SK-N-SH (cell line): Measurements from ENCODE around the gene SGTB.

ENCODE experiments used
- CTCF ChIP-seq: fragments of 200-600 bp; sonication (generic); IDR thresholded peaks from 2 replicates; pipeline ENCODE4 v1.6.1; 2017; ENCODE audit warnings: antibody characterized with exemption, mild to moderate bottlenecking, moderate library complexity
- ELF1 ChIP-seq: IDR thresholded peaks from 2 replicates; pipeline ENCODE4 v1.4.0; 2012
- EP300 ChIP-seq, 2 experiments: IDR thresholded peaks; 2 replicates each; pipeline versions ENCODE4 v1.4.0 to v1.6.1; 2012; ENCODE audit warnings: borderline replicate concordance in 1 of 2, low read depth in 1 of 2, low read length in 1 of 2
- EZH2phosphoT487 ChIP-seq: fragments of 200-600 bp; sonication (generic); IDR thresholded peaks from 2 replicates; pipeline ENCODE4 v1.6.1; 2017; ENCODE audit warnings: low read depth, mixed run types, mild to moderate bottlenecking, antibody characterized with exemption, moderate library complexity, borderline replicate concordance
- GATA2 ChIP-seq: sonication (generic); formaldehyde crosslinking; IDR thresholded peaks from 2 replicates; pipeline ENCODE4 v1.5.0; 2020; ENCODE audit warnings: mild to moderate bottlenecking, missing genetic modification reagents
- MXI1 ChIP-seq: IDR thresholded peaks from 2 replicates; pipeline ENCODE4 v1.6.1; 2012; ENCODE audit warnings: mild to moderate bottlenecking, low read depth, low read length, improper control_type of control experiment
- NRF1 ChIP-seq: IDR thresholded peaks from 2 replicates; pipeline ENCODE4 v1.6.1; 2012; ENCODE audit warnings: low read depth, mild to moderate bottlenecking, low read length
- POLR2AphosphoS5 ChIP-seq: IDR thresholded peaks from 2 replicates; pipeline ENCODE4 v1.6.1; 2012; ENCODE audit warnings: low read depth, low read length
- REST ChIP-seq: IDR thresholded peaks from 2 replicates; pipeline ENCODE4 v1.6.1; 2012; ENCODE audit warnings: mild to moderate bottlenecking, low read depth, low read length, moderate library complexity
- SMC3 ChIP-seq: IDR thresholded peaks from 2 replicates; pipeline ENCODE4 v1.6.1; 2012; ENCODE audit warnings: low read depth, low read length, improper control_type of control experiment
- TAF1 ChIP-seq: IDR thresholded peaks from 2 replicates; pipeline ENCODE4 v1.6.1; 2012; ENCODE audit warnings: low read depth, mild to moderate bottlenecking, low read length, moderate library complexity, borderline replicate concordance
- TCF12 ChIP-seq: IDR thresholded peaks from 2 replicates; pipeline ENCODE4 v1.4.0; 2012

- TF ChIP-seq CTCF (no peak), EP300 (IDR thresholded peaks at IDR 0.05; ENCODE audit: borderline replicate concordance in 1 of 2, low read depth in 1 of 2, low read length in 1 of 2) (no peak), EZH2phosphoT487 (no peak), GATA2 (CRISPR knock-in tag) (no peak), REST (no peak), SMC3 (no peak), ELF1 (no peak), POLR2AphosphoS5 (no peak), TCF12 (no peak), NRF1 (no peak), TAF1 (no peak), MXI1 (no peak)
Measured at GRCh38 chr5:65766175-65766574, 44.3 kb upstream of the SGTB start.
